Measurements from ENCODE around the gene LMO1.
A peak's percentile ranks its signal among the peaks of the same experiment; 100 is the strongest.

Gene LMO1

GRCh38 chr11:8207080-8208000, 56.3 kb downstream of the LMO1 start:
- DNase-seq (ENCODE audit: low read depth in 2 of 3, low spot score in 1 of 3): no peak

GRCh38 chr11:8206251-8207079, 57.2 kb downstream of the LMO1 start:
- DNase-seq (ENCODE audit: low read depth in 2 of 3, low spot score in 1 of 3): no peak

GRCh38 chr11:8205566-8205965, 58.1 kb downstream of the LMO1 start:
- no peak for DNase-seq (ENCODE audit: low read depth in 2 of 3, low spot score in 1 of 3)

GRCh38 chr11:8204596-8204995, 59.1 kb downstream of the LMO1 start:
- no peak for DNase-seq (ENCODE audit: low read depth in 2 of 3, low spot score in 1 of 3)

- DNase-seq (ENCODE audit: low read depth in 2 of 3, low spot score in 1 of 3): no peak
Measured at GRCh38 chr11:8204025-8204424, 59.7 kb downstream of the LMO1 start.

GRCh38 chr11:8203414-8203715, 60.3 kb downstream of the LMO1 start:
- no peak for DNase-seq (ENCODE audit: low read depth in 2 of 3, low spot score in 1 of 3)

GRCh38 chr11:8202516-8203413, 60.9 kb downstream of the LMO1 start:
- DNase-seq (ENCODE audit: low read depth in 2 of 3, low spot score in 1 of 3): no peak

- DNase-seq (ENCODE audit: low read depth in 2 of 3, low spot score in 1 of 3): no peak
Measured at GRCh38 chr11:8201644-8202365, 61.9 kb downstream of the LMO1 start.

- DNase-seq (ENCODE audit: low read depth in 2 of 3, low spot score in 1 of 3): no peak
Measured at GRCh38 chr11:8199676-8200075, 64.0 kb downstream of the LMO1 start.

- no peak for DNase-seq (ENCODE audit: low read depth in 2 of 3, low spot score in 1 of 3)
Measured at GRCh38 chr11:8196749-8197148, 66.9 kb downstream of the LMO1 start.

- no peak for DNase-seq (ENCODE audit: low read depth in 2 of 3, low spot score in 1 of 3)
Measured at GRCh38 chr11:8194956-8195355, 68.7 kb downstream of the LMO1 start.

- DNase-seq (ENCODE audit: low read depth in 2 of 3, low spot score in 1 of 3): no peak
Measured at GRCh38 chr11:8192896-8193209, 70.8 kb downstream of the LMO1 start.

- peak; percentile 22 to 43 (median 42) for DNase-seq (ENCODE audit: low read depth in 2 of 3, low spot score in 1 of 3)
Measured at GRCh38 chr11:8192016-8192895, 71.4 kb downstream of the LMO1 start.

GRCh38 chr11:8190431-8190830, 73.2 kb downstream of the LMO1 start:
- DNase-seq (ENCODE audit: low read depth in 2 of 3, low spot score in 1 of 3): no peak

- DNase-seq (ENCODE audit: low read depth in 2 of 3, low spot score in 1 of 3): no peak
Measured at GRCh38 chr11:8186429-8186828, 77.2 kb downstream of the LMO1 start.

GRCh38 chr11:8183111-8183510, 80.6 kb downstream of the LMO1 start:
- no peak for DNase-seq (ENCODE audit: low read depth in 2 of 3, low spot score in 1 of 3)

GRCh38 chr11:8180469-8180868, 83.2 kb downstream of the LMO1 start:
- DNase-seq (ENCODE audit: low read depth in 2 of 3, low spot score in 1 of 3): no peak

- DNase-seq (ENCODE audit: low read depth in 2 of 3, low spot score in 1 of 3): no peak
Measured at GRCh38 chr11:8178297-8178696, 85.4 kb downstream of the LMO1 start.

- no peak for DNase-seq (ENCODE audit: low read depth in 2 of 3, low spot score in 1 of 3)
Measured at GRCh38 chr11:8177136-8177535, 86.5 kb downstream of the LMO1 start.
